NCI-H1092 (cell line): ENCODE results near the gene ZNF558.
A peak's percentile ranks its signal among the peaks of the same experiment; 100 is the strongest.

Experiments used
- DNase-seq: peaks from one replicate; lab custom pipeline; 2025; lab: John Stamatoyannopoulos, UW

ZNF558 gene

DNA sequence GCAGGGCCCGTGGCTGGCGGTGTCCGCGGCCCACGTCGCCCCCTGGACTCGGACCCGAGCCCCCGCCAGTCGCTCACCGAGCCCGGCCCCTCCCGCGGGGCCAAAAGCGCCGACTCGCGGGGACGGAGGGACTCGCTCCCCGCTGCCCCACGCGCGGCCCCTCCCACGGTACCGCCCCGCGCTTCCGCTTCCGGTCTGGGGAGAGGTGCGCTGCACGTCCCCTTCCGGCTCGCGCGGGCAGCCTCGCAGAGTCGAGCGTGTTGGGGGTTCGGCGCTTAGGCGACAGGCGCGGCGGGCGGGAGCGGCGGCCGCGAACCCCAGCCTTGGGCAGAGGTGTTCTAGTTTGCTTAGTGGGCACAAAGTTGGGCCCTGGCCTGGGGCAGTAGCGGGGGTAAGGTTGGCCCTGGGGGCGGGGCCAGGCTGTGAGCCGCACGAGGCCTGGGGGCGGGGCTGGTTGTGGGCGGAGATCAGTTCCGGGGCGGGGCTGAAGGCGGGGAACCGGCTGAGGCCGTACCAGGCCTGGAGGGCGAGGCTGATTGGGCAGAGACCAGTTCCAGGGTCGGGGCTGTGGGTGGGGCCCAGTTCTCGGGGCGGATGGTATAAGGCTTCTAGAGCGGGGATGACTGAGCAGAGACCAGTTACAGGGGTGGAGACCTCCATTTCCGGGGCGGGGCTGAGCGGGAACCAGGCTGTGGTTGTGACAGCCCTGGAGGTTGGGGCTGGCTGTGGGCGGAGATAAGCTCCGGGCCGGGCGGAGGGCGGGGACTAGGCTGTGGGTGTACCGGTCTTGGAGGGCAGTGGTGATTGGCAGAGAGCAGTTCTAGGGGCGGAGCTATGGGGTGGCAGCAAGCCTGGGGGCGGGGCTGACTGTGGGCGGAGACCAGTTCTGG lies at the start of gene ZNF558, which contains the start of gene MBD3L1:
TSS of gene ZNF558 (minus strand) at position 173 of the 890 bp plus-strand sequence. CDS start 9,645 bp downstream, outside the sequence.
TSS of gene MBD3L1 (plus strand) at position 246 of the 890 bp plus-strand sequence. CDS start 10,302 bp downstream, outside the sequence.
- DNase-seq, result peak; percentile 96

DNA sequence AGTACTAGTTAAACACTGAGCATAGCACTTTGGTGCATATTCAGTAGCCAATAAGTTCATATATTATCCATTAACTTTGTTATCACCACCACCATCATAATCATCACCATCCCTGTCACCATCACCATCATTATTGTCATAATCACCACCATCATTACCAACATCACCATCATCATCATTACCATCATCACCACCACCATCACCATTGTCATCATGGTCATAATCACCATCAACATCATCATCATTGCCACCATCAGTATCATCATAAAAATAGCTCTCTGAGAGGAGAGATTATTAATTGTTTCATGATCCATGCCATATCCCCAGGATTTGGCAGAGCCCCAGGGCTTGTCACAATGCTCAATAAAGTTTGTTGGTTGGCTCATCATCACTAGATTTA lies 49.4 kb upstream of the ZNF558 start:
- DNase-seq, result no peak

DNA sequence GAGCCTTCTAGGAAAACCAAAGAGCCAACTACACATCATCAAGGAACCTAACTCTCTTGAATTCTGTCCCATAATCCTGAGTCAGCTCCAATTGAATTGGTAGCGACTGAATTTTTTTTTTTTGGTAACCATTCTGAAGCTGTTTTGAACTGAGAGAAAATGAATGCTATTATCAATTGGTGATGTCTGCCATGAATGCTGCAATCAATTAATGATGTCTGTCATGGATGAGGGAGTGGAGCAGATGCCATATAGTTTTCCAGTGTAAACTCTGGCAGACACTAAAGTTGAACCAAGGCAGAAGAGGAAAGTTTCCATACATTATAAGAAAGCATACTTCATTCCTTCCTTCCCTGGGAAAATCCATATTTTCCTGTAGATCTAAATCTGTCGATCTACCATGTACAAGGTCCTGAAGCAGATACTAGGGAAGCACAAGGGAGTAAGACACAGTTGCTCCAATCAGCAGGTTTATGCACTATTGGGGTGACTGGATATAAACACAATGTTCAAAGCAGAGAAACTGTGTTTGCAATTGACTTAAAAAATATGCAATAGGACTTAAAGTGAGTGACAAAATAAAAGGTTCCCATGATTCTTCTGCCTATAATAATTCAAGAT lies 48.9 kb upstream of the ZNF558 start:
- DNase-seq, result no peak

DNA sequence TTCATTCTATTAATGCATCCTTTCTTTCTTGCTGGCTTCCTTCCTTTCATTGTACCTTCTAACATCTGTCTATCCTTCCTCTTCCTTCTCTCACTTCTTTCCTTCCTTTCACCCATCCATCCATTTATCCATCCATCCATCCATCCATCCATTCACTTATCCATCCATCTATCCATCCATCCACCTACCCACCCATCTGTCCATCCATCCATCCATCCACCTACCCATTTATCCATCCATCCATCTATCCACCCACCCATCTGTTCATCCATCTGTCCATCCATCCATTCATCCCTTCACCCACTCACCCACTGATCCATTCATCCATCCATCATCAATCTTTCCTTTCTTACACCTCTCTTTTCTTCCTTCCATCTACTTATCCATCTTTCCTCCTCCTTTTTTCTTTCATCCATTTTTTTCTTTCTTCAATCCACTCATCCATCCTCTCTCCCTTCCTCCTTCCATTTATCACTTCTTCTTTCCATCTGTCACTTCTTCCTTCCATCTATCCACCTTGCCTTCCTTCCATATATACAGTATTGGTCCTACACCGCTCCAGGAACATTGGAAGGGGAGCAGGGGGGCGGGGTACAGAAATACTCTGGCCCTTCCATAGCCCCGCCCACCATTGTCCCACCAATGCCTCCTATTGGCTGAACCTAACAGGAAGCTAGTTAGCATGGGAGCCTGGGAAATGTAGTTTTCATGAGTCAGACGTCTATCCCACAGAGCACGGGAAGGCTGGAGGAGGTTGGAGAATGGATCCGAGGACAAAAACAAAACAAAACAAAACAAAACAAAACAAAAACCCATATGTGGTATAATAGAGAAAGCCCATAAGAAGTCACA lies 46.0 kb upstream of the ZNF558 start:
- no peak for DNase-seq

DNA sequence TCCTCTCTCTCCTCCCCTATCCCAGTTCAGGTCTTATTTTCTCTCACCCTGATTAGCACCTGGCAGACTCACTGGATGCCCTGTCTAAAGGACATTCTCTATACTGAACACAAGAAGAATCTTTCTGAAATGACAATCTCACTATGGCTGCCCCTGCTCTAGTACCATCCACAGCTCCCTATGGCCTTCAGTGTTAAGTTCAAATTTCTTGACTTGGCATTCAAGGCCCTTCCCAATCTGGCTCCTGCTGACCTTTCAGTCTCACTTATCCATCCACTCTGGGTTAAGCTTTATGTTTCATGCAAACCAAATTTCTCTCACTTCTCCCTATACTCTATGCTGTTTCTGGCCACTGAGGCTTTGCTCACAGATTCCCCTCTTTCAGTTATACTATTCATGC lies 34.2 kb upstream of the ZNF558 start:
- no peak for DNase-seq

DNA sequence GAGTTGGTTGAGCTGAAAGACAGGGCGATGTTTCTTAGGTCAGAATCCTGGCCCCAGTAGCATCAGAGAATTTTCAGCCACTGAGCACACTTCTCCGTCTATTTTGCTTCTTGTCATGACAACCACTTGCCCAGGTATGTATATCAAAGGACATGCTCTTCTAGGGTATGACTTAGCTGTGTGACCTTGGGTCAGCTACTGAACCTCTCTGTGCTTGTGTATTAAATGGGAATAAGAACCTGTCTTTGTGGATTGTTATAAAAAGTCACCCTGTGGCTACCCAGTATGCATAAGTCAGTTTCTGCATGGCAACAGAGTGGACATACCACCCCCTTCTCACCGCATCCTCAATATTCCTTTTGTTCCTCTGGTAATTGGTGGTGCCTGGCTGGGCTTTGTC lies 26.2 kb upstream of the ZNF558 start:
- no peak for DNase-seq

DNA sequence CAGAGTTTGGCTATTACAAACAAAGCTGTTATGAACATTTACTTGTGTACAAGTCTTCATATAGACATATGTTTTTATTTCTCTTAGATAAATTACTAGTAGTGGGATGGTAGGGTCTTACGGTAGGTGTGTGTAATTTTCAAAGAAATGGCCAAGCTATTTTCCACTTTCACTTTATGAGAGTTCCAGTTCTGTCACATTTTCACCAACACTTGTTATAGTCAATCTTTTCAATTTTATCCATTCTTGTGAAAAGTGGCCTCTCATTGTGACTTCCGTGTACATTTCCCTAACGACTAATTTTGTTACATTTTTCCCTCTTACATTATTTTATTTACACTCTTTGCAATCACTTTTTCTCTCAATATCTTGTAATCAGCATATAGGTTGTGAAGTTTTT lies 18.4 kb upstream of the ZNF558 start:
- DNase-seq, result no peak

DNA sequence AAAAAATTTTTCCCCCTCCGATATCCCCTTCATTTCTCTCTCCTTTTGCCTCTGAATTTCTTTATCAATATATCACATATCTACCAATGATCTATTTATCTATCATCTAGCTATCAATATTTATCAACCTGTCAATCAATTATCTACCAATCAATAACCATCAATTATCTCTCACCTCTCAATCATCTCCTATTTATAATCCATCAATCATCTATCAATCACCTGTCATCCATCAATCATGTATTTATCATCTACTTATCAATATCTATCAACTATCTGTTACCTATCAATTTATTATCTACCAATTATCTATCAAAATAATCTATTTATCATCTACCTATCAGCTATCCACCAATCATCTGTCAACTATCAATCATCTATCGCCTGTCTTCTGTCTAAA lies 17.1 kb upstream of the ZNF558 start:
- DNase-seq, result no peak

DNA sequence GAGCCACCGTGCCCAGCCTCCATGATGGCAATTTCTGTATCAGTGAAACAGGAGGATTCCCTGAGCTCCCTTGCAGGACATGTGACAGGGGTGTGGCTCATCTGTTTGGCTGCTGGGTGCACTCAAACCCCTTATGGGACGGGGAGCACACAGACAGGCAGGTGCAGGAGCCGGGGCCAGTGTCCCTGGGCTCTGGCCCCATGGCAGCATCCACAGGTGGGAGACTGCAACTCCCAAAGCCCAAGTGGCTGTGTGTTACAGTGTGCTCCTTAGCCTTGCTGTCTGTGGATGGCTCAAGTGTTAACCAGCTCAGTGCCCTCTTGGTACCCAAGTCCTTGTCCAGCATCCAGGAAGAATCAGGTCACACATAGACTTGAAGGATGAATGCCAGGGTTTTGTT lies 14.7 kb upstream of the ZNF558 start:
- no peak for DNase-seq

DNA sequence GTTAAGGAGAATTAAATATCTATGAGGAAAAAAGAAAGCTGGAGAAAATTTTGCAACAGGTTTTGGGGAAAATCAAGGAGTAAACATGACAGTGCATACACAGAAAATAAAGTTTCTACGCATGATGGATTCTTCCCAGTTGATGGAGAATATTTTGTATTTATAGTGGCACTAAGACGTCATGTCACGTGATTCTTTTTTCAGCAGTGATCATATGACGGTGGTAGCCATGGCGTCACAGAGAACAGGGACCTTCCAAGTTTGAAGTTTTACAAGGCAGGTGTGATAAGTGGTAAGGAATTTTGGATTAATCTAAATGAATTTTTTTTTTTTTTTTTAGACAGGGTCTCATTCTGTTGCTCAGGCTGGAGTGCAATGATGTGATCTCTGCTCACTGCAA lies 8.6 kb upstream of the ZNF558 start:
- no peak for DNase-seq

DNA sequence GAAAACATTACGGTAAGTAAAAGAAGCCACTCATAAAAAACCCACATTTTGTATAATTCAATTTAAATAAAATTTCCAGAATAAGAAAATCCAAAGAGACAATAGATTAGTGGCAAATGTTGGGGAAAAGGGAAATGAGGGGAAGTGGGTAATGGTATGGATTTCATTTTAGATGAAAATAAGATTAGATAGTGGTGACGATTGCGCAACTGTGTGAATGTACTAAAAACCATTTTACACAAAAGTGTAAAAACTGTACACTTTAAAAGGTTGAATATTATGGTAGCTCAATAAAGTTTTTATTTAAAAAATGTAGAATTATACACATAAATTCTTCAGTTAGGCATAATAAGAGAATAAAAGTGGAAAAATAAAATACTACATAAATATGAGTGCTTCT lies 3.8 kb upstream of the ZNF558 start:
- DNase-seq, result no peak

DNA sequence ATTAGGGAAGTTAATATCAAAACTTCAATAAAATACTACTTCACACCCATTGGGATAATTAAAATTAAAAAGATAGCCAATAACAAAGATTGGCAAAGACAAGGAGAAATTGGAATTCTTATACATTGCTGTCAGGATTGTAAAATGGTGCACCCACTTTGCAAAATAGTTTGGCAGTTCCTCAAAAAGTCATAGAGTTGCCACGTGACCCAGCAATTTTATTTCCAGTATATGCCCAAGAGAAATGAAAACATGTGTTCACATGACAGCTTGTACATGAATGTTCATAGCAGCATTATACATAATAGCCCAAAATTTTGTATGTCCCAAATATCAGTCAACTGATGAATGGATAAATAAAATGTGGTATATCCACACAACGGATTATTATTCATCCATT lies 3.3 kb upstream of the ZNF558 start:
- DNase-seq, result no peak

DNA sequence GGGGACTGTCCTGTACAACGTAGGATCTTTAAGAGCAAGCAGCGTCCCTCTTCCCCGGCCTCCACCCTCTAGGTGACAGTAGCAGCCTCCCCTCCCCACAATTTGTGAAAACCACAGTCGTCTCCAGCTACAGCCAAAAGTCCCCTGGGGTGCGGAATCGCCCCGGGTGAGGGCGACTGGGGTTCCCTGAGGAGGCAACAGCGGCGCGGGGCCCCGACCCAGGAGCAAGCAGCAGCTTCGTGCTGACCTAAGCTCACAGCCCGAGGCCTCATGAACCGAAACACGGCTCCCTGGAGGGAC lies 322 bp downstream of the ZNF558 start:
- no peak for DNase-seq

DNA sequence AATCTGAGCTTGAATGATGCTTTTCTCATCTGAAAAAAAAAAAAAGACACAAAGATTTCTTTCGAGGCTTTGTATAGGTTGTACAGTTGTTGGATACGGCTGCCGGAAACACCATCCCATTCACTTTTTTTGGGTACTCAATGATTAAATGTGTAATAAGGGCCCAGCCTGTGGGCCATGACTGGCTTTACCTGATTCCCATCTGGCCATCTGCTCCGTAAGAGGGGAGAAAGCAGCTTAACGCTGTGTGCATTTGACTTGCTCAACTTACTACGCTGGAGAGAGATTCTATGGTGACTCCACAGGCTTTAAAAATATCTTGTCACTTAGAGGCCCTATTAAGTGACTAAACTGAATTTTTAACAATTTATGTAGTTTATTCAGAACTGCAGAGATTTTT lies 731 bp downstream of the ZNF558 start:
- DNase-seq, result no peak

DNA sequence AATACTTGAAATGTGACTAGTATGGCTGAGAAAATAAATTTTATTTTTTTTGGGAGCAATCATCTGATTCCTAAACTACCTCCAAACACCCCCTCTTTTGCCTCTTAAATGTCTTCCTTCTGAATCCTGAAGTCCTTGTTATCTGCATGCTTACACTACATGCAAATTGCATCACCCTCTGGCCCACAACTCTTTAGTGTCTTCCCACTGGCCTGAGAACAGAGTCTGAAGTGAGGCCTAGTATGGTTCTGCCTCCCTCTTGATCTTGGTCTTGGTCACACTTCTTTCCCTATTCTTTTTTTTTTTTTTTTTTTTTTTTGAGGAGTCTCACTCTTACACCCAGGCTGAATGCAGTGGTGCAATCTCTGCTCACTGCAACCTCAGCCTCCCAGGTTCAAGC lies 4.8 kb downstream of the ZNF558 start:
- no peak for DNase-seq

DNA sequence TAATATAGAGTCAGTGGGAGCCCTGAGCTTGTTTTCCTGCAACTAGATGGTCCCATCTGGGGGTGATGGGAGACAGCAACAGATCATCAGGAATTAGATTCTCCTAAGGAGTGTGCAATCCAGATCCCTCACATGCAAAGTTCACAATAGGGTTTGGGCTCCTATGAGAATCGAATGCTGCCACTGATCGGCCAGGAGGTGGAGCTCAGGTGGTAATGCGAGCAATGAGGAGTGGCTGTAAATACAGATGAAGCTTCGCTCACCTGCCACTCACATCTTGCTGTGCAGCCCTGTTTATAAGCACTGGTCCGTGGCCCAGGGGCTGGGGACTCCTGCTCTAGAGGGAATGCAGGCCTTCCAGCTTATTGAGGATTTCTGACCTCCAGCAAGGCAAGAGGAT lies 5.7 kb downstream of the ZNF558 start:
- DNase-seq, result no peak

DNA sequence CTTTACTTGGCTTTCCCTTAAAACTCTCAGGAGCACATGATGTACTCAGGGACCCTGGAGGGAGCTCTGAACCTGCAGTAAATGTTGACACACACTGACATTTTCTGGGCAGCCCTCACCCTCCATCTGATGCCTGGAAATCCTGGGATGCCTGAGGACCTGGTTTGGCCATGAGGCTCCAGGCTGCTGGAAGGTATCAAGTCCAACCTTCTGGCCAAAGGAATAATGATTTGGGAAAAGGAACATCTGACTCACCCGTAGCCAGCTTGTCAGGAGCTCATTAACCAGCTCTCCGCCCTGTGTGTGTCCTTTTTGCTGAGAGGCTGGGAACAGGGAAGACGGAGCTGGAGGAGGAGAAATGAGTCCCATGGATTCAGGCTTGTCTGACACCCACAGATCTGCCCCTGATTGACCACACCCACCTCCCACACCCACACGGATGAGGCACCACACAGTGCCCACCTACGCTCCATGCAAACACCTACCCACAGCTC lies 10.3 kb downstream of the ZNF558 start:
- no peak for DNase-seq

DNA sequence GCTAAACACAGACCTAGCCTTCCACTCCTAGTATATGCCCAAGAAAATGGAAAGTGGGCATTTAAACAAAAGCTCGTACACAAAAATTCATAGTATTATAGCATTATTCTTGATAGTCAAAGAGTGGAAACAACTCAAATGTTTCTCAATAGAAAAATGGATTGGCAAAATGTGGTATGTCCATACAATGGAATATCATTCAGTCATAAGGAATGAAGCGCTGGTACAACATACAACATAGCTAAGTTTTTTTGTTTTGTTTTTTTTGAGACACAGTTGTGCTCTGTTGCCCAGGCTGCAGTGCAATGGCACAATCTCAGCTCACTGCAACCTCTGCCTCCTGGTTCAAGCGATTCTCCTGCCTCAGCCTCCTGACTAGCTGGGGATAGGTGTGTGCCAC lies 11.9 kb downstream of the ZNF558 start:
- no peak for DNase-seq

DNA sequence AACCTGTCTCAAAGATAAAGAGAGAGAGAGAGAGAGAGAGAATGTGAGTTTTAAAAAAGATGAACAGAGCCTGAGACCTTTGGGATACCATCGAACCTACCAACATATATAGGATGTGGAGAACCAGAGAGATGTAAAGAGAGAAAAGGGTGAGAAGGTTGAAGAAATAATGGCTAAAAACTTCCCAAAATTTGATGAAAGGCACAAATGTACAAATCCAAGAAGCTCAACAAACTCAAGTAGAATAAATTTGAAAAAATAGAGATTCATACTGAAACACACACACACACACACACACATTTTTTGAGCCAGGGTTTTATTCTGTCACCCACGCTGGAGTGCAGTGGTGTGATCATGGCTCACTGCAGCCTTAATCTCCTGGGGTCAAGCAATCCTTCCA lies 16.3 kb downstream of the ZNF558 start:
- DNase-seq, result no peak

DNA sequence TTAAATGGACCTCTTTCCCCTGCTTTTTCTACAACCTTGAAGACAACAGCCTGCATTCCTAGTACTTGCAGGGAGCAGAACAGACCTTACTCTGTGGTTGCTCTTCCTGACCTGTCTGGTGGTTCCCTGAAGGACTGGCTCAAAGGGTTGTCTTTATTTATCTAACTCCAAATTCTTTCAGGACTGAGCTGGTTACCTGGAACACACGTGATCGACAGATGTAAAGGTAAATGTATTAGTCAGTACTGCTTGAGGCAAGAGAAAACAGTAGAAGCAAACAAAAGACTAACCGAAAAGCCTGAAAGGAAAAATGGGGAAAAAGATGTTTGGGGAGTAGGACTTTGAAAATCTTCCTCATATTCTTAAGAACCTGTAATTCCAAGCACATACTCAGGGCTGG lies 17.9 kb downstream of the ZNF558 start:
- no peak for DNase-seq

DNA sequence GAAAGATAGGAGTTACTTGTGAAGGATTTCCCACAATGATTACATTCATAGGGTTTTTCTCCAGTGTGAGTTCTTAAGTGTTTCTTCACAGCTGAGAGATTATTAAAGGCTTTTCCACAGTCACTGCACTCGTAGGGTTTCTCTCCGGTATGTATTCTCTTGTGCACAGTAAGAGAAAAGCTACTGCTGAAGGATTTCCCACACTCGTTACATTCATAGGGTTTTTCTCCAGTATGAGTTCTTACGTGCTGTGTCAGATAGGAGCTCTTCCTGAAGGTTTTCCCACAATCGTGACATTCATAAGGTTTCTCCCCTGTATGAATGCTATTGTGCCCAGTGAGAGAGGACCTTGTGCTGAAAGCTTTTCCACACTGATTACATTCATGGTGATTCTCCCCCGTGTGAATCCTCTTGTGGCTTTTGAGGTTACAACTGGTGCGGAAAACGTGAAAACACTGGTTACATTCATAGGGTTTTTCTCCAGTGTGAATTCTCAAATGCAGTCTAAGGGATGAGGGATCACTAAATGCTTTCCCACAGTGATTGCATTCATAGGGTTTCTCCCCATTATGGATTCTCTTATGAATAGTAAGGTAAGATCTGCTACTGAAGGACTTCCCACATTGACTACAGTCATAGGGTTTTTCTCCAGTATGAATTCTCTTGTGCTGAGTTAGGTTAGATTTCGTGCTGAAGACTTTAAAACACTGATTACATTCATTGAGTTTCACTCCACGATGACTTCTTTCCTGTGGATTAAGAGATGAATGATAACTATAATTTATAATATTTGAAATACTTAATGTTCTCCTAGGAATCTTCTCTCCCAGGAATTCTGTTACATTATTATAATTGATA lies 20.6 kb downstream of the ZNF558 start:
- DNase-seq, result no peak

DNA sequence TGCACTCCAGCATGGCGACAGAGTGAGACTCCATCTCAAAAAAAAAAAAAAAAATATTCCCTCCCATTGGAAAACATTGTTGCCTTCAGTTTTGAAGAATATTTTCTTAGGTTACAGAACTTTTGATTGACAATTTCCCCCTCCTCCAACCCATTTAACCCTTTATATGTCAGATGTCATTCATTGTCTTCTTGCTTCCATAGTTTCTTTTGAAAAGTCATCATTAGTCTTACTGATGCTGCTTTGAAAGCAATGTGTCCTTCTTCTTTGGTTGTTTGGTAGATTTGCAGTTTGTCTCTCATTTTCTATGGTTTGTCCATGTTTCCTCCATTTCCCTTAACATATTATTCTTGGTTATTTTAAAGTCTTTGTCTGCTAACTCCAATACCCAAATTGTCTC lies 25.4 kb downstream of the ZNF558 start:
- no peak for DNase-seq
